Measurements from ENCODE around the gene C1QB.

DNA sequence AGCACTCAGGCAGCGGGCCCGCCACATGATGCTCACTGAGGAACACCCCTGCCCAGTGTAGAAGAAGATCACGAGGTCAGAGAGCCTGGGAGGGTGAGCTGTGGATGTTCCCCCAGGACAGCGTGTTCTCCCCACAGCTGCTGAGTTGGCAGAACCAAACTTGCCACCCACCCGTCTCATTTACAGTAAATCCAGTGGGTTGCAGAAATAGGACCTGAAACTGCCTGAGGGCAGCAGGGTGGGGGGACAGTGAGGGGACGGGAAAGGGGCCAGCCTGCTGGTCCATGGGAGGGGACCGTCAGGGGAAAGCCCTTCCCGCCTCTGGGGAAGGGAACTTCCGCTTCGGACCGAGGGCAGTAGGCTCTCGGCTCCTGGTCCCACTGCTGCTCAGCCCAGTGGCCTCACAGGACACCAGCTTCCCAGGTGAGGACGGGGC, at the start of gene C1QB:
- TF ChIP-seq, protein P1, sequence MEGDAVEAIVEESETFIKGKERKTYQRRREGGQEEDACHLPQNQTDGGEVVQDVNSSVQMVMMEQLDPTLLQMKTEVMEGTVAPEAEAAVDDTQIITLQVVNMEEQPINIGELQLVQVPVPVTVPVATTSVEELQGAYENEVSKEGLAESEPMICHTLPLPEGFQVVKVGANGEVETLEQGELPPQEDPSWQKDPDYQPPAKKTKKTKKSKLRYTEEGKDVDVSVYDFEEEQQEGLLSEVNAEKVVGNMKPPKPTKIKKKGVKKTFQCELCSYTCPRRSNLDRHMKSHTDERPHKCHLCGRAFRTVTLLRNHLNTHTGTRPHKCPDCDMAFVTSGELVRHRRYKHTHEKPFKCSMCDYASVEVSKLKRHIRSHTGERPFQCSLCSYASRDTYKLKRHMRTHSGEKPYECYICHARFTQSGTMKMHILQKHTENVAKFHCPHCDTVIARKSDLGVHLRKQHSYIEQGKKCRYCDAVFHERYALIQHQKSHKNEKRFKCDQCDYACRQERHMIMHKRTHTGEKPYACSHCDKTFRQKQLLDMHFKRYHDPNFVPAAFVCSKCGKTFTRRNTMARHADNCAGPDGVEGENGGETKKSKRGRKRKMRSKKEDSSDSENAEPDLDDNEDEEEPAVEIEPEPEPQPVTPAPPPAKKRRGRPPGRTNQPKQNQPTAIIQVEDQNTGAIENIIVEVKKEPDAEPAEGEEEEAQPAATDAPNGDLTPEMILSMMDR (IDR thresholded peaks at IDR 0.05), result no peak
- no peak for TF ChIP-seq POLR2A (IDR thresholded peaks at IDR 0.05)

Measured in heart left ventricle (tissue), 13 donors.